ENCODE data around the gene MLLT10. TPM values are rescaled to one million over a fixed set of nuclear protein-coding genes. Genes with fewer than 3 reads are reported as not detected.

Gene MLLT10
- total RNA-seq, 1 experiment from 2014 or later = 45.2 TPM

DNA sequence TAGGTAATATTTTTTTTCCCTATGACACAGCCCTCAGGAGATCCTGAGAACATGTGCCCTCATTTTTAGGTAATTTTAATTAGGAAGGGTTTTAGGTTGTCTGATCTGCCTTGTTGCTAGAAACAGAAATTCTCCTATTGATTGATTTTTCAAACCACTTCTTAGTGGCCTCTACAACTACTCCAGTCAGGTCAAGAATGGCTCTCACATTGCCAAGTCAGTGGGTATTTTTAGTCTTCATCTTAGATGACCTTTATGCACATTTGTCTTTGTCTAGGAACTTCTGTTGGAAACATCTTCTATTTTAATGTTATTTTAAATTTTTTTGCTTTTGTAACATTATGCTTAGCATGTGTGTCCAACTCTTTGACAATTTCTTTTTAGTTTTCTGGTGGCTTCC, 162.3 kb downstream of the MLLT10 start:
- H3K9ac ChIP-seq (ENCODE audit: low read length) = no peak overlapping the region
- H3K79me2 ChIP-seq (ENCODE audit: insufficient read depth, low read length) = peaks cover 63% of the 10 kb centered on the region
- H3K4me2 ChIP-seq (ENCODE audit: low read length) = no peak overlapping the region
- DNase-seq (ENCODE audit: low read depth, low spot score) (no peak), ATAC-seq (no peak)
- no peaks in the 10 kb centered on the region for H3K4me1 ChIP-seq (ENCODE audit: control insufficient read depth in 1 of 2, insufficient read depth in 2 of 2, low read length in 2 of 2)
- POLR2A ChIA-PET = no interaction called here
- no peaks in the 10 kb centered on the region for H3K27me3 ChIP-seq (ENCODE audit: insufficient read depth, low read length)
- RAD21 ChIA-PET (ENCODE audit: low non-redundant PET in 1 of 2, low total read pairs in 2 of 2, uncharacterized antibody in 2 of 2, unreplicated experiment in 2 of 2) = no interaction called here
- no peak overlapping the region for H3K27ac ChIP-seq (ENCODE audit: low read depth, low read length)
- no TSS peak for BruUV-seq (replicated peaks)
- H2AFZ ChIP-seq (ENCODE audit: low read depth, low read length, poor library complexity, severe bottlenecking) = no peak overlapping the region
- CTCF ChIA-PET = no interaction called here
- H3K36me3 ChIP-seq (ENCODE audit: control insufficient read depth in 1 of 2, insufficient read depth in 2 of 2, low read length in 2 of 2) = peaks cover 0 to 6% of the 10 kb centered on the region in 2 experiments; a peak in 1 of 4 replicates
- intact Hi-C loops (cut with micrococcal nuclease) = no loop called here
- H4K20me1 ChIP-seq (ENCODE audit: insufficient read depth) = peaks cover 2% of the 10 kb centered on the region; the same call in 1 of the 2 replicates
- H3K4me3 ChIP-seq (replicated peaks in 1 of 2; ENCODE audit: low read depth in 1 of 2, low read length in 2 of 2) = no peak overlapping the region
- TF ChIP-seq ZBTB33 (IDR thresholded peaks at IDR 0.05; ENCODE audit: extremely low read depth, insufficient replicate concordance, low read length) (no peak), ZFX (IDR thresholded peaks at IDR 0.05) (no peak), REST (IDR thresholded peaks at IDR 0.05; ENCODE audit: low read depth) (no peak), ZNF274 (IDR thresholded peaks at IDR 0.05; ENCODE audit: low read depth, low read length) (no peak), TCF7L2 (IDR thresholded peaks at IDR 0.05; ENCODE audit: borderline replicate concordance, extremely low read depth, insufficient read depth, insufficient read length) (no peak), ELF1 (IDR thresholded peaks at IDR 0.05; ENCODE audit: borderline replicate concordance, low read depth) (no peak), EZH2 (IDR thresholded peaks at IDR 0.05) (no peak), YY1 (IDR thresholded peaks at IDR 0.05; ENCODE audit: extremely low read depth, insufficient replicate concordance, low read depth, low read length) (no peak), RAD21 (IDR thresholded peaks at IDR 0.05; ENCODE audit: low read depth) (no peak), SIN3A (IDR thresholded peaks at IDR 0.05; ENCODE audit: low read depth) (no peak), EZH2phosphoT487 (IDR thresholded peaks at IDR 0.05; ENCODE audit: borderline replicate concordance) (no peak), EGR1 (IDR thresholded peaks at IDR 0.05; ENCODE audit: low read depth) (no peak), SP1 (IDR thresholded peaks at IDR 0.05; ENCODE audit: low read depth) (no peak), MAX (IDR thresholded peaks at IDR 0.05) (no peak), CEBPB (IDR thresholded peaks at IDR 0.05; ENCODE audit: low read depth) (no peak), CBX3 (IDR thresholded peaks at IDR 0.05; ENCODE audit: low read depth) (no peak)
- TF ChIP-seq, protein P1, sequence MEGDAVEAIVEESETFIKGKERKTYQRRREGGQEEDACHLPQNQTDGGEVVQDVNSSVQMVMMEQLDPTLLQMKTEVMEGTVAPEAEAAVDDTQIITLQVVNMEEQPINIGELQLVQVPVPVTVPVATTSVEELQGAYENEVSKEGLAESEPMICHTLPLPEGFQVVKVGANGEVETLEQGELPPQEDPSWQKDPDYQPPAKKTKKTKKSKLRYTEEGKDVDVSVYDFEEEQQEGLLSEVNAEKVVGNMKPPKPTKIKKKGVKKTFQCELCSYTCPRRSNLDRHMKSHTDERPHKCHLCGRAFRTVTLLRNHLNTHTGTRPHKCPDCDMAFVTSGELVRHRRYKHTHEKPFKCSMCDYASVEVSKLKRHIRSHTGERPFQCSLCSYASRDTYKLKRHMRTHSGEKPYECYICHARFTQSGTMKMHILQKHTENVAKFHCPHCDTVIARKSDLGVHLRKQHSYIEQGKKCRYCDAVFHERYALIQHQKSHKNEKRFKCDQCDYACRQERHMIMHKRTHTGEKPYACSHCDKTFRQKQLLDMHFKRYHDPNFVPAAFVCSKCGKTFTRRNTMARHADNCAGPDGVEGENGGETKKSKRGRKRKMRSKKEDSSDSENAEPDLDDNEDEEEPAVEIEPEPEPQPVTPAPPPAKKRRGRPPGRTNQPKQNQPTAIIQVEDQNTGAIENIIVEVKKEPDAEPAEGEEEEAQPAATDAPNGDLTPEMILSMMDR (IDR thresholded peaks at IDR 0.05 in 2 of 3, conservative IDR thresholded peaks at IDR 0.05 in 1 of 3; ENCODE audit: borderline replicate concordance in 1 of 3, insufficient read depth in 1 of 3, low read depth in 2 of 3, low read length in 2 of 3) = no peak
- H3K9me3 ChIP-seq (ENCODE audit: control insufficient read depth in 1 of 2, insufficient read depth in 1 of 2, low read depth in 1 of 2, low read length in 2 of 2) = peaks cover 0 to 10% of the 10 kb centered on the region in 2 experiments; a peak in 1 of 4 replicates
- no peaks in the 10 kb centered on the region for H3K9me2 ChIP-seq (ENCODE audit: insufficient read depth)
